WTC11 (cell line): Measurements from ENCODE around the gene TMEM19. TPM values are rescaled to one million over a fixed set of nuclear protein-coding genes. Genes with fewer than 3 reads are reported as not detected.

Experiments used
- ATAC-seq: fragments of 200-7000 bp; cut with Tn5 transposase; 2 replicates; pipeline ENCODE4 v1.10.0; 2021; ENCODE audit warnings: mild to moderate bottlenecking, moderate library complexity
- CTCF ChIA-PET: fragments of 300-600 bp; sonication (Branson Sonifier 250); formaldehyde crosslinking; loops from one replicate; lab custom pipeline; 2021; ENCODE audit warnings: antibody characterized with exemption; lab: Charles Lee
- POLR2A ChIA-PET: fragments of 350-600 bp; sonication (Branson Sonifier 250); formaldehyde crosslinking; loops from one replicate; lab custom pipeline; 2021; ENCODE audit warnings: antibody characterized with exemption; lab: Charles Lee
- DNase-seq: peaks from one replicate; pipeline ENCODE4 v3.0.0; 2021; ENCODE audit warnings: low spot score
- H3K27ac Mint-ChIP-seq: 2 replicates; pipeline ENCODE4 v1.8.0; 2021; ENCODE audit warnings: mixed read lengths
- H3K27me3 Mint-ChIP-seq: 2 replicates; pipeline ENCODE4 v1.8.0; 2021; ENCODE audit warnings: low read depth, mild to moderate bottlenecking, moderate library complexity, mixed read lengths
- H3K36me3 Mint-ChIP-seq: 2 replicates; pipeline ENCODE4 v1.8.0; 2021; ENCODE audit warnings: mixed read lengths
- H3K4me1 Mint-ChIP-seq: 2 replicates; pipeline ENCODE4 v1.8.0; 2022; ENCODE audit warnings: mixed read lengths
- H3K4me3 Mint-ChIP-seq: 2 replicates; pipeline ENCODE4 v1.8.0; 2021; ENCODE audit warnings: mild to moderate bottlenecking, moderate library complexity, mixed read lengths
- H3K9me3 Mint-ChIP-seq: 2 replicates; pipeline ENCODE4 v1.8.0; 2021; ENCODE audit warnings: mixed read lengths
- FOXK1 ChIP-seq: sonication (generic); formaldehyde crosslinking; IDR thresholded peaks from 2 replicates; pipeline ENCODE4 v1.8.0; 2022; ENCODE audit warnings: mild to moderate bottlenecking, moderate library complexity, missing genetic modification reagents
- JAZF1 ChIP-seq: fragments of 250-450 bp; sonication (Bioruptor Pico); IDR thresholded peaks from 2 replicates; pipeline ENCODE4 v1.9.0; 2021; ENCODE audit warnings: moderate library complexity, mild to moderate bottlenecking, inconsistent platforms
- SMAD4 ChIP-seq: sonication (generic); formaldehyde crosslinking; IDR thresholded peaks from 2 replicates; pipeline ENCODE4 v1.8.0; 2022; ENCODE audit warnings: mild to moderate bottlenecking, missing genetic modification reagents
- ZNF317 ChIP-seq: sonication (generic); formaldehyde crosslinking; IDR thresholded peaks from 2 replicates; pipeline ENCODE4 v1.8.1; 2023; ENCODE audit warnings: low read depth, mild to moderate bottlenecking, moderate library complexity, missing genetic modification reagents, borderline replicate concordance
- total RNA-seq: library from RNA; stranded (reverse); gene quantifications from 3 replicates; pipeline ENCODE4 v1.2.3, GENCODE V29; 2021
- TF ChIP-seq, protein P1 (sequence below): fragments of 250-450 bp; sonication (Bioruptor Pico); IDR thresholded peaks from 2 replicates; pipeline ENCODE4 v1.9.0; 2021; ENCODE audit warnings: mild to moderate bottlenecking
- TF ChIP-seq, protein P2 (sequence below): fragments of 250-450 bp; sonication (Bioruptor Pico); IDR thresholded peaks from 2 replicates; pipeline ENCODE4 v2.1.2; 2022; ENCODE audit warnings: mild to moderate bottlenecking, moderate library complexity
- TF ChIP-seq, protein P3 (sequence below): sonication (generic); formaldehyde crosslinking; IDR thresholded peaks from 2 replicates; pipeline ENCODE4 v1.8.0; 2022; ENCODE audit warnings: mild to moderate bottlenecking, missing genetic modification reagents
- TF ChIP-seq, protein P4 (sequence below): fragments of 200-600 bp; IDR thresholded peaks from 2 replicates; pipeline ENCODE4 v1.8.0; 2022; ENCODE audit warnings: antibody characterized with exemption
- TF ChIP-seq, protein P5 (sequence below): sonication (generic); formaldehyde crosslinking; IDR thresholded peaks from 2 replicates; pipeline ENCODE4 v1.8.1; 2023; ENCODE audit warnings: mild to moderate bottlenecking, missing genetic modification reagents, borderline replicate concordance
- TF ChIP-seq, protein P6 (sequence below): sonication (generic); formaldehyde crosslinking; IDR thresholded peaks from 2 replicates; pipeline ENCODE4 v1.8.0; 2023; ENCODE audit warnings: missing genetic modification reagents, mild to moderate bottlenecking, borderline replicate concordance

Gene TMEM19
- total RNA-seq, 1 experiment from 2014 or later: 11.7 TPM

DNA sequence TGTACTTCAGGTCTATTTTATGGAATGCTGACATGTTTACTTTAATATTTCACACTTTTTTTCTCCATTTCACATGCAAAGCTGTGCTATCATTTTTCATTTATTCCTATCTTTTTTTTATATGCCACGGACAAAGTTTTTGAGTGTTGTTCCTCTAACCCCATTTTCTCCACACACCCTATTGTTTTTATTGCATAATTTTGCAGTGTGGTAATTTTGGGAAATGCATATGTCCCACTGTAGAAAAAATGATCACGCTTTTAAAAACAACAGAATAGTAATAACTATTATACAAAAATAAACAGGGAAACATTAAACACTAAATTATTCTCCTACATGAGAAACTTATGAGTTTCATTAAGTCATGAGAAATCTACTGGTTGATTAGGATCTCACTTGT is 36.5 kb upstream of the TMEM19 start (continued):
- TF ChIP-seq, protein P1, sequence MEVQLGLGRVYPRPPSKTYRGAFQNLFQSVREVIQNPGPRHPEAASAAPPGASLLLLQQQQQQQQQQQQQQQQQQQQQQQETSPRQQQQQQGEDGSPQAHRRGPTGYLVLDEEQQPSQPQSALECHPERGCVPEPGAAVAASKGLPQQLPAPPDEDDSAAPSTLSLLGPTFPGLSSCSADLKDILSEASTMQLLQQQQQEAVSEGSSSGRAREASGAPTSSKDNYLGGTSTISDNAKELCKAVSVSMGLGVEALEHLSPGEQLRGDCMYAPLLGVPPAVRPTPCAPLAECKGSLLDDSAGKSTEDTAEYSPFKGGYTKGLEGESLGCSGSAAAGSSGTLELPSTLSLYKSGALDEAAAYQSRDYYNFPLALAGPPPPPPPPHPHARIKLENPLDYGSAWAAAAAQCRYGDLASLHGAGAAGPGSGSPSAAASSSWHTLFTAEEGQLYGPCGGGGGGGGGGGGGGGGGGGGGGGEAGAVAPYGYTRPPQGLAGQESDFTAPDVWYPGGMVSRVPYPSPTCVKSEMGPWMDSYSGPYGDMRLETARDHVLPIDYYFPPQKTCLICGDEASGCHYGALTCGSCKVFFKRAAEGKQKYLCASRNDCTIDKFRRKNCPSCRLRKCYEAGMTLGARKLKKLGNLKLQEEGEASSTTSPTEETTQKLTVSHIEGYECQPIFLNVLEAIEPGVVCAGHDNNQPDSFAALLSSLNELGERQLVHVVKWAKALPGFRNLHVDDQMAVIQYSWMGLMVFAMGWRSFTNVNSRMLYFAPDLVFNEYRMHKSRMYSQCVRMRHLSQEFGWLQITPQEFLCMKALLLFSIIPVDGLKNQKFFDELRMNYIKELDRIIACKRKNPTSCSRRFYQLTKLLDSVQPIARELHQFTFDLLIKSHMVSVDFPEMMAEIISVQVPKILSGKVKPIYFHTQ: no peak
- TF ChIP-seq JAZF1 (CRISPR knock-in tag): no peak
- TF ChIP-seq, protein P2, sequence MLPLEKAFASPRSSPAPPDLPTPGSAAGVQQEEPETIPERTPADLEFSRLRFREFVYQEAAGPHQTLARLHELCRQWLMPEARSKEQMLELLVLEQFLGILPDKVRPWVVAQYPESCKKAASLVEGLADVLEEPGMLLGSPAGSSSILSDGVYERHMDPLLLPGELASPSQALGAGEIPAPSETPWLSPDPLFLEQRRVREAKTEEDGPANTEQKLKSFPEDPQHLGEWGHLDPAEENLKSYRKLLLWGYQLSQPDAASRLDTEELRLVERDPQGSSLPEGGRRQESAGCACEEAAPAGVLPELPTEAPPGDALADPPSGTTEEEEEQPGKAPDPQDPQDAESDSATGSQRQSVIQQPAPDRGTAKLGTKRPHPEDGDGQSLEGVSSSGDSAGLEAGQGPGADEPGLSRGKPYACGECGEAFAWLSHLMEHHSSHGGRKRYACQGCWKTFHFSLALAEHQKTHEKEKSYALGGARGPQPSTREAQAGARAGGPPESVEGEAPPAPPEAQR: no peak

DNA sequence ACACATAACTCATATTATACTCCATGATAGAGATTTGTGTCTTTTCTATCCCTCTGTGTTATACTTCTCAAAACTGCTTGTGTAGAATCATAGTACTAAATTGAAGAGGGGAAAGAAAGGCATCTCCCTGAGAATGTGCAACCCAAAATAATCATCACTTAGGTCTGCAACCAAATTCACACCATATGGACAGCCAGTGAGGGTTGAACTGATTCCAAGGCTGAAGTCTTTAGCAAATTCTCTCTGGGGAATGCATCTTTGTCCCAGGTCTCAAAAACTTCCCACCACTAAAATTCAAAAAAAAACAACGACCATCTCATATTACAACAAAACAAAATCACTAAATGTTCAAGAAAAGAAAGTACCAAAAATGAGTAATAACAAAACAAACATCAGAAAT is 33.2 kb upstream of the TMEM19 start:
- Mint-ChIP-seq H3K9me3 (peaks cover 5% of the 10 kb centered on the region), H3K27ac (no peak overlapping the region), H3K36me3 (peaks cover 12% of the 10 kb centered on the region), H3K4me3 (no peak overlapping the region), H3K4me1 (no peaks in the 10 kb centered on the region), H3K27me3 (no peaks in the 10 kb centered on the region)
- no peak for ATAC-seq
- no peak for DNase-seq
- ChIA-PET CTCF (no interaction called here), POLR2A (no interaction called here)
- TF ChIP-seq, protein P3, sequence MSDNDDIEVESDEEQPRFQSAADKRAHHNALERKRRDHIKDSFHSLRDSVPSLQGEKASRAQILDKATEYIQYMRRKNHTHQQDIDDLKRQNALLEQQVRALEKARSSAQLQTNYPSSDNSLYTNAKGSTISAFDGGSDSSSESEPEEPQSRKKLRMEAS (CRISPR knock-in tag): no peak
- TF ChIP-seq FOXK1 (CRISPR knock-in tag): no peak
- TF ChIP-seq, protein P4, sequence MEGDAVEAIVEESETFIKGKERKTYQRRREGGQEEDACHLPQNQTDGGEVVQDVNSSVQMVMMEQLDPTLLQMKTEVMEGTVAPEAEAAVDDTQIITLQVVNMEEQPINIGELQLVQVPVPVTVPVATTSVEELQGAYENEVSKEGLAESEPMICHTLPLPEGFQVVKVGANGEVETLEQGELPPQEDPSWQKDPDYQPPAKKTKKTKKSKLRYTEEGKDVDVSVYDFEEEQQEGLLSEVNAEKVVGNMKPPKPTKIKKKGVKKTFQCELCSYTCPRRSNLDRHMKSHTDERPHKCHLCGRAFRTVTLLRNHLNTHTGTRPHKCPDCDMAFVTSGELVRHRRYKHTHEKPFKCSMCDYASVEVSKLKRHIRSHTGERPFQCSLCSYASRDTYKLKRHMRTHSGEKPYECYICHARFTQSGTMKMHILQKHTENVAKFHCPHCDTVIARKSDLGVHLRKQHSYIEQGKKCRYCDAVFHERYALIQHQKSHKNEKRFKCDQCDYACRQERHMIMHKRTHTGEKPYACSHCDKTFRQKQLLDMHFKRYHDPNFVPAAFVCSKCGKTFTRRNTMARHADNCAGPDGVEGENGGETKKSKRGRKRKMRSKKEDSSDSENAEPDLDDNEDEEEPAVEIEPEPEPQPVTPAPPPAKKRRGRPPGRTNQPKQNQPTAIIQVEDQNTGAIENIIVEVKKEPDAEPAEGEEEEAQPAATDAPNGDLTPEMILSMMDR: no peak
- TF ChIP-seq, protein P5, sequence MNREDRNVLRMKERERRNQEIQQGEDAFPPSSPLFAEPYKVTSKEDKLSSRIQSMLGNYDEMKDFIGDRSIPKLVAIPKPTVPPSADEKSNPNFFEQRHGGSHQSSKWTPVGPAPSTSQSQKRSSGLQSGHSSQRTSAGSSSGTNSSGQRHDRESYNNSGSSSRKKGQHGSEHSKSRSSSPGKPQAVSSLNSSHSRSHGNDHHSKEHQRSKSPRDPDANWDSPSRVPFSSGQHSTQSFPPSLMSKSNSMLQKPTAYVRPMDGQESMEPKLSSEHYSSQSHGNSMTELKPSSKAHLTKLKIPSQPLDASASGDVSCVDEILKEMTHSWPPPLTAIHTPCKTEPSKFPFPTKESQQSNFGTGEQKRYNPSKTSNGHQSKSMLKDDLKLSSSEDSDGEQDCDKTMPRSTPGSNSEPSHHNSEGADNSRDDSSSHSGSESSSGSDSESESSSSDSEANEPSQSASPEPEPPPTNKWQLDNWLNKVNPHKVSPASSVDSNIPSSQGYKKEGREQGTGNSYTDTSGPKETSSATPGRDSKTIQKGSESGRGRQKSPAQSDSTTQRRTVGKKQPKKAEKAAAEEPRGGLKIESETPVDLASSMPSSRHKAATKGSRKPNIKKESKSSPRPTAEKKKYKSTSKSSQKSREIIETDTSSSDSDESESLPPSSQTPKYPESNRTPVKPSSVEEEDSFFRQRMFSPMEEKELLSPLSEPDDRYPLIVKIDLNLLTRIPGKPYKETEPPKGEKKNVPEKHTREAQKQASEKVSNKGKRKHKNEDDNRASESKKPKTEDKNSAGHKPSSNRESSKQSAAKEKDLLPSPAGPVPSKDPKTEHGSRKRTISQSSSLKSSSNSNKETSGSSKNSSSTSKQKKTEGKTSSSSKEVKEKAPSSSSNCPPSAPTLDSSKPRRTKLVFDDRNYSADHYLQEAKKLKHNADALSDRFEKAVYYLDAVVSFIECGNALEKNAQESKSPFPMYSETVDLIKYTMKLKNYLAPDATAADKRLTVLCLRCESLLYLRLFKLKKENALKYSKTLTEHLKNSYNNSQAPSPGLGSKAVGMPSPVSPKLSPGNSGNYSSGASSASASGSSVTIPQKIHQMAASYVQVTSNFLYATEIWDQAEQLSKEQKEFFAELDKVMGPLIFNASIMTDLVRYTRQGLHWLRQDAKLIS (CRISPR knock-in tag): no peak
- no peak for TF ChIP-seq ZNF317 (CRISPR knock-in tag)
- TF ChIP-seq SMAD4 (CRISPR knock-in tag): no peak
- TF ChIP-seq, protein P6, sequence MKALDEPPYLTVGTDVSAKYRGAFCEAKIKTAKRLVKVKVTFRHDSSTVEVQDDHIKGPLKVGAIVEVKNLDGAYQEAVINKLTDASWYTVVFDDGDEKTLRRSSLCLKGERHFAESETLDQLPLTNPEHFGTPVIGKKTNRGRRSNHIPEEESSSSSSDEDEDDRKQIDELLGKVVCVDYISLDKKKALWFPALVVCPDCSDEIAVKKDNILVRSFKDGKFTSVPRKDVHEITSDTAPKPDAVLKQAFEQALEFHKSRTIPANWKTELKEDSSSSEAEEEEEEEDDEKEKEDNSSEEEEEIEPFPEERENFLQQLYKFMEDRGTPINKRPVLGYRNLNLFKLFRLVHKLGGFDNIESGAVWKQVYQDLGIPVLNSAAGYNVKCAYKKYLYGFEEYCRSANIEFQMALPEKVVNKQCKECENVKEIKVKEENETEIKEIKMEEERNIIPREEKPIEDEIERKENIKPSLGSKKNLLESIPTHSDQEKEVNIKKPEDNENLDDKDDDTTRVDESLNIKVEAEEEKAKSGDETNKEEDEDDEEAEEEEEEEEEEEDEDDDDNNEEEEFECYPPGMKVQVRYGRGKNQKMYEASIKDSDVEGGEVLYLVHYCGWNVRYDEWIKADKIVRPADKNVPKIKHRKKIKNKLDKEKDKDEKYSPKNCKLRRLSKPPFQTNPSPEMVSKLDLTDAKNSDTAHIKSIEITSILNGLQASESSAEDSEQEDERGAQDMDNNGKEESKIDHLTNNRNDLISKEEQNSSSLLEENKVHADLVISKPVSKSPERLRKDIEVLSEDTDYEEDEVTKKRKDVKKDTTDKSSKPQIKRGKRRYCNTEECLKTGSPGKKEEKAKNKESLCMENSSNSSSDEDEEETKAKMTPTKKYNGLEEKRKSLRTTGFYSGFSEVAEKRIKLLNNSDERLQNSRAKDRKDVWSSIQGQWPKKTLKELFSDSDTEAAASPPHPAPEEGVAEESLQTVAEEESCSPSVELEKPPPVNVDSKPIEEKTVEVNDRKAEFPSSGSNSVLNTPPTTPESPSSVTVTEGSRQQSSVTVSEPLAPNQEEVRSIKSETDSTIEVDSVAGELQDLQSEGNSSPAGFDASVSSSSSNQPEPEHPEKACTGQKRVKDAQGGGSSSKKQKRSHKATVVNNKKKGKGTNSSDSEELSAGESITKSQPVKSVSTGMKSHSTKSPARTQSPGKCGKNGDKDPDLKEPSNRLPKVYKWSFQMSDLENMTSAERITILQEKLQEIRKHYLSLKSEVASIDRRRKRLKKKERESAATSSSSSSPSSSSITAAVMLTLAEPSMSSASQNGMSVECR (CRISPR knock-in tag): no peak
